Left lung (tissue), 10 donors: ENCODE data around the gene C12orf57. TPM values are rescaled to one million over a fixed set of nuclear protein-coding genes. Genes with fewer than 3 reads are reported as not detected.

ENCODE experiments used
- ATAC-seq: fragments of 200-7000 bp; cut with Tn5 transposase; one replicate; pipeline ENCODE4 v1.9.1; 2020; ENCODE audit warnings: moderate library complexity
- DNase-seq, 4 donors: peaks; one replicate each; pipeline ENCODE4 v3.0.0-alpha.2; 2013 to 2020
- H3K27ac ChIP-seq, 2 donors: fragments of 200-600 bp; sonication (generic) in 1 of 2; one replicate each; pipeline versions ENCODE4 v1.5.0 to v1.8.0; 2020 to 2021
- H3K27me3 ChIP-seq, 2 donors: fragments of 200-600 bp; sonication (generic) in 1 of 2; one replicate each; pipeline versions ENCODE4 v1.5.0 to v1.8.0; 2020 to 2021
- H3K36me3 ChIP-seq, 2 donors: fragments of 200-600 bp; sonication (generic) in 1 of 2; one replicate each; pipeline versions ENCODE4 v1.5.0 to v1.8.0; 2020 to 2021
- H3K4me1 ChIP-seq, 2 donors: fragments of 200-600 bp; one replicate each; pipeline ENCODE4 v1.8.0; 2021
- H3K4me3 ChIP-seq, 2 donors: fragments of 200-600 bp; sonication (generic) in 1 of 2; one replicate each; pipeline versions ENCODE4 v1.5.0 to v1.8.0; 2020 to 2021; ENCODE audit warnings: mild to moderate bottlenecking in 1 of 2
- H3K9me3 ChIP-seq, 2 donors: fragments of 200-600 bp; sonication (generic) in 1 of 2; one replicate each; pipeline versions ENCODE4 v1.5.0 to v1.8.0; 2020 to 2021
- intact Hi-C, 2 donors: fragments of 100-400 bp; cut with DNase I; formaldehyde crosslinking; loops; one replicate each; pipeline versions ENCODE4 v1.11.2 to v1.14.2; 2022
- polyA plus RNA-seq, 6 donors: library from polyadenylated mRNA; unstranded; fragments of 120-200 nt; gene quantifications; one replicate each; pipeline ENCODE4 v1.2.1, GENCODE V29; 2013; ENCODE audit not compliant: insufficient read length in 6 of 6
- total RNA-seq, 2 donors: library from RNA; stranded (reverse); fragmentation: NEBNext Ultra II Directional; extraction: Animal tissue kit (Norgen Biotek cat#: 25700); gene quantifications; one replicate each; pipeline ENCODE4 v1.2.1, GENCODE V29; 2021
- TF ChIP-seq, protein P1 (sequence below), 2 donors: fragments of 200-600 bp; sonication (generic) in 1 of 2; IDR thresholded peaks; one replicate each; pipeline versions ENCODE4 v1.5.0 to v1.8.0; 2021; ENCODE audit warnings: antibody characterized with exemption in 2 of 2
- donor health status: DM: no; HTN: yes; CAD: no.
- donor health status: DM: no; HTN: no; CAD: no.

Gene C12orf57
- total and polyA plus RNA-seq, 8 donors: 159 to 239 (median 199) TPM

GRCh38 chr12:6975297-6976032 lies 31.6 kb downstream of the C12orf57 start:
- DNase-seq (no peak), ATAC-seq (no peak)
- H3K9me3 ChIP-seq: no peaks in the 10 kb centered on the region
- peaks cover 0 to 67% of the 10 kb centered on the region in 2 donors for H3K36me3 ChIP-seq
- H3K4me3 ChIP-seq: no peak overlapping the region
- peaks cover 5 to 22% of the 10 kb centered on the region in 2 donors for H3K4me1 ChIP-seq
- no peaks in the 10 kb centered on the region for H3K27me3 ChIP-seq
- intact Hi-C loops: no loop called here
- TF ChIP-seq, protein P1, sequence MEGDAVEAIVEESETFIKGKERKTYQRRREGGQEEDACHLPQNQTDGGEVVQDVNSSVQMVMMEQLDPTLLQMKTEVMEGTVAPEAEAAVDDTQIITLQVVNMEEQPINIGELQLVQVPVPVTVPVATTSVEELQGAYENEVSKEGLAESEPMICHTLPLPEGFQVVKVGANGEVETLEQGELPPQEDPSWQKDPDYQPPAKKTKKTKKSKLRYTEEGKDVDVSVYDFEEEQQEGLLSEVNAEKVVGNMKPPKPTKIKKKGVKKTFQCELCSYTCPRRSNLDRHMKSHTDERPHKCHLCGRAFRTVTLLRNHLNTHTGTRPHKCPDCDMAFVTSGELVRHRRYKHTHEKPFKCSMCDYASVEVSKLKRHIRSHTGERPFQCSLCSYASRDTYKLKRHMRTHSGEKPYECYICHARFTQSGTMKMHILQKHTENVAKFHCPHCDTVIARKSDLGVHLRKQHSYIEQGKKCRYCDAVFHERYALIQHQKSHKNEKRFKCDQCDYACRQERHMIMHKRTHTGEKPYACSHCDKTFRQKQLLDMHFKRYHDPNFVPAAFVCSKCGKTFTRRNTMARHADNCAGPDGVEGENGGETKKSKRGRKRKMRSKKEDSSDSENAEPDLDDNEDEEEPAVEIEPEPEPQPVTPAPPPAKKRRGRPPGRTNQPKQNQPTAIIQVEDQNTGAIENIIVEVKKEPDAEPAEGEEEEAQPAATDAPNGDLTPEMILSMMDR (IDR thresholded peaks at IDR 0.05): no peak
- no peak overlapping the region for H3K27ac ChIP-seq

DNA sequence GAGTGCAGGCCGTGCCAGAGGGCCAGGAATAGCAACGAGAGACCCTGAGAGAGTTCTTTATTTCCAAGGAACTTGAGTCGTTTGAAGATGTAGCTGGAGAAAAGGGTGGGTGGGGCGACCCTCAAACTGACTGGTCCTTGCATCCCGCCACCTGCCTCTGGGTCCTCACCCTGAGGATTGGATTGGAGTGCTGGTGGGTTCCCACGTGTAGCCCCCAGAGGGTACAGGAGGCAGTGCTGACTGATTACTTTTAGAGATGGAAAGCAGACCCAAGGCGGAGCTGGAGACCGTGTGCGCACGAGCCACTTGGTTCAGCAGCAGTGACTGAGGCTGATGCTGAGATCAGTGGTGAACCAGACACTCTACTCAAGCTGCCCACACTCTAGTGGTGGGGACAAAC lies 33.8 kb downstream of the C12orf57 start:
- ATAC-seq: no peak
- Histone ChIP-seq H3K36me3 (peaks cover 0 to 89% of the 10 kb centered on the region in 2 donors), H3K4me1 (peaks cover 0 to 6% of the 10 kb centered on the region in 2 donors), H3K4me3 (no peak overlapping the region), H3K9me3 (no peaks in the 10 kb centered on the region), H3K27ac (no peak overlapping the region), H3K27me3 (no peaks in the 10 kb centered on the region)
- intact Hi-C loops: no loop called here
- no peak for DNase-seq
- TF ChIP-seq, protein P1 (IDR thresholded peaks at IDR 0.05): no peak

DNA sequence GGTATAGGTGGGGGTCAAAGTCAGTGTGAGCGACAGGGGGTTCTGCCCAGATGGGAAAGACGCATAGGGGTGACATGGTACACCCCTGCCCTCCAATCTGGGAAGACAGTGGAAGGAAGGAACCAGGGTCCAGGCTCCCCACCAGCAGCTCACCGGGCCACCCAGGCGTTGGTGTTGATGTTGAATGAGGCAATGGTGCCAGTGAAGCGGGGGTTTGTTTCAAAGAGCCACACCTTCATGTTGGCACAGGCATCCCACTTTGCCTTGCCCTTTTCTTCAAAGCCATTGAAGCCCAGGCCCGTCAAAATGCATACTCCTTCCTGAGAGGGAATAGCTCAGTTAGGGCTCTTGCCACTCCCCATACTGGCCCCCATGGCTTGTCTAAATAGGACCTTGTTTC lies 34.4 kb downstream of the C12orf57 start:
- H3K27me3 ChIP-seq: no peaks in the 10 kb centered on the region
- ATAC-seq: no peak
- H3K4me1 ChIP-seq: peaks cover 0 to 4% of the 10 kb centered on the region in 2 donors
- intact Hi-C loops: no loop called here
- no peaks in the 10 kb centered on the region for H3K9me3 ChIP-seq
- peak overlapping the region; percentile 29 to 68 for H3K27ac ChIP-seq
- no peak for DNase-seq
- TF ChIP-seq, protein P1 (IDR thresholded peaks at IDR 0.05): no peak
- no peak overlapping the region for H3K4me3 ChIP-seq
- H3K36me3 ChIP-seq: peaks cover 0 to 94% of the 10 kb centered on the region in 2 donors

DNA sequence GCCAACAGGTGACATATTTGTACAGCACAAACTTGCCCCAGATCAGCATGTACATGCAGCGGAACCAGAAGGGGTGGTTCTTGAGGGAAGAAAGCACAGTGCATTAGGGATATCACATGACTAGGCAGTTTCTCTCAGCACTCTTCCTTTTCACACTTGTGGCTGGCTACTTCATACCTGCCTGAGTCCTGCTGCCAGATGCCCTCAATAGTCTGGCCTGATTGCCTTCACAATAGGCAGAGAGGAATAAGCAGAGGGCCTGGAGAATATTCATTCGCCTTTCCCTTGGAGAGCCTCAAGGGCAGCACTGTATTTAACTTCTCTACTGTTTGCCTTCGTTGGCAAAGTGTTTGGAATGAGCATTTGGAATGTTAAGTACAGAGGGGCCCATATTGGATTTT lies 34.8 kb downstream of the C12orf57 start:
- ATAC-seq: peak; percentile 83
- H3K36me3 ChIP-seq: peaks cover 0 to 98% of the 10 kb centered on the region in 2 donors

DNA sequence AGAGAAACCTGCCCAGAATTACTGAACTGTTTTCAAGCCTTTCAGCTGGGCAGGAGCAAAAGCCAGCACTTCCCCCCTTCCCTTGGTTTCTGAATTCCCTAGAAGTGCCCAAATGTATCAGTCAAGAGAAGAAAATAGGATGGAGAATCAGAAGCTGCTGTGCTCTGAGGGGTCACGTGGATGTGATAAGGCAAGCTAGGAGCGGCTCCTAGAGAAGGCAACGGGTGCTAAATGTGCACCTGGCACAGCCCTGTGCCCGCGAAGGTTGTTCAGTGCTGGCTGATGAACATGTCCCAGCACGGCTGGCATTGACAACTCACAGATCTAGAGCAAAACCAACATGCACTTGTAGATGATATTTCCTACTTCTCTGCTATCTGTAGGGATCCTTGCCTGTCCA lies 35.2 kb downstream of the C12orf57 start:
- H3K9me3 ChIP-seq: no peaks in the 10 kb centered on the region
- H3K27ac ChIP-seq: peak overlapping the region; percentile 29 to 68

More for the DNA sequence above, 34.8 kb downstream of the C12orf57 start:
- no peaks in the 10 kb centered on the region for H3K27me3 ChIP-seq
- peak overlapping the region; percentile 29 to 68 for H3K27ac ChIP-seq
- intact Hi-C loops: no loop called here
- no peak overlapping the region for H3K4me3 ChIP-seq
- DNase-seq: peak in 2 of 4 donors; percentile 22 to 59
- H3K4me1 ChIP-seq: peaks cover 0 to 4% of the 10 kb centered on the region in 2 donors
- TF ChIP-seq, protein P1 (IDR thresholded peaks at IDR 0.05): no peak
- H3K9me3 ChIP-seq: no peaks in the 10 kb centered on the region

More for the DNA sequence above, 35.2 kb downstream of the C12orf57 start:
- Histone ChIP-seq H3K27me3 (no peaks in the 10 kb centered on the region), H3K4me3 (no peak overlapping the region), H3K4me1 (peaks cover 0 to 4% of the 10 kb centered on the region in 2 donors), H3K36me3 (peaks cover 0 to 96% of the 10 kb centered on the region in 2 donors)
- TF ChIP-seq, protein P1 (IDR thresholded peaks at IDR 0.05): no peak
- ATAC-seq (peak; percentile 66), DNase-seq (no peak)
- intact Hi-C loops: no loop called here
